Gastrocnemius medialis (tissue), 4 donors: ENCODE measurements around the gene FOXRED2.

ENCODE experiments used
- CTCF ChIP-seq, 5 experiments: fragments of 450-650 bp in 3 of 5; fragments of 200-600 bp in 2 of 5; sonication (generic) in 2 of 5; IDR thresholded peaks in 4 of 5; conservative IDR thresholded peaks in 1 of 5; 1 replicate in 4 of 5; 2 replicates in 1 of 5; pipeline ENCODE4 v1.5.1; 2016 to 2019; ENCODE audit warnings: antibody characterized with exemption in 5 of 5, mild to moderate bottlenecking in 3 of 5, moderate library complexity in 3 of 5
- POLR2A ChIP-seq, 2 donors: fragments of 450-650 bp; IDR thresholded peaks; one replicate each; pipeline ENCODE4 v1.6.1; 2017; ENCODE audit warnings: antibody characterized with exemption in 2 of 2, mild to moderate bottlenecking in 2 of 2, moderate library complexity in 2 of 2

GRCh38 chr22:36538529-36538928, 31.7 kb upstream of the FOXRED2 start:
- TF ChIP-seq CTCF (IDR thresholded peaks at IDR 0.05 in 4 of 5, conservative IDR thresholded peaks at IDR 0.05 in 1 of 5) (no peak), POLR2A (IDR thresholded peaks at IDR 0.05) (no peak)
